Measurements from ENCODE around the gene KRT14.

Gene KRT14

GRCh38 chr17:41586863-41587495 is at the start of gene KRT14:
Gene KRT14 (minus strand): TSS chr17:41586895. CDS start chr17:41586834, 61 bp downstream.
- H3K27ac ChIP-seq (ENCODE audit: low read length) = no peak within 1 kb of the TSS

GRCh38 chr17:41635121-41636097 is 48.7 kb upstream of the KRT14 start:
- Histone ChIP-seq H3K9me2 (replicated peaks; ENCODE audit: insufficient read depth, low read length) (no peaks in the 10 kb centered on the region), H3K27ac (ENCODE audit: low read length) (no peak overlapping the region), H3K9me3 (replicated peaks; ENCODE audit: insufficient read depth, low read length) (no peaks in the 10 kb centered on the region), H4K20me1 (ENCODE audit: insufficient read depth, low read length) (no peaks in the 10 kb centered on the region), H3K79me2 (ENCODE audit: low read length) (no peaks in the 10 kb centered on the region), H3K4me2 (ENCODE audit: low read depth, low read length) (no peak overlapping the region), H3K4me3 (ENCODE audit: low read length) (no peak overlapping the region), H3K9ac (ENCODE audit: low read length) (no peak overlapping the region), H3F3A (ENCODE audit: insufficient read depth, low read length) (no peaks in the 10 kb centered on the region), H3K27me3 (replicated peaks; ENCODE audit: insufficient read depth, low read length) (peaks cover 12% of the 10 kb centered on the region), H3K4me1 (ENCODE audit: low read length) (no peaks in the 10 kb centered on the region), H3K36me3 (replicated peaks; ENCODE audit: insufficient read depth, low read length) (no peaks in the 10 kb centered on the region), H2AFZ (ENCODE audit: low read length) (no peak overlapping the region)
- DNase-seq = no peak
- TF ChIP-seq CTCF (IDR thresholded peaks at IDR 0.05; ENCODE audit: low read length) (no peak), EZH2 (optimal IDR thresholded peaks at IDR 0.05; ENCODE audit: low read depth, low read length) (no peak), EZH2phosphoT487 (IDR thresholded peaks at IDR 0.05; ENCODE audit: low read length) (no peak)

More at GRCh38 chr17:41586863-41587495, at the start of gene KRT14:
- Histone ChIP-seq H3K9me2 (replicated peaks; ENCODE audit: insufficient read depth, low read length) (no peaks in the 10 kb centered on the region), H3K27me3 (replicated peaks; ENCODE audit: insufficient read depth, low read length) (peaks cover 5% of the 10 kb centered on the region), H3K9ac (ENCODE audit: low read length) (no peak within 1 kb of the TSS), H3K4me2 (ENCODE audit: low read depth, low read length) (no peak within 1 kb of the TSS), H3K4me1 (ENCODE audit: low read length) (no peaks in the 10 kb centered on the region), H3K79me2 (ENCODE audit: low read length) (no peaks in the 10 kb centered on the region), H2AFZ (ENCODE audit: low read length) (no peak within 1 kb of the TSS), H3K9me3 (replicated peaks; ENCODE audit: insufficient read depth, low read length) (no peaks in the 10 kb centered on the region), H4K20me1 (ENCODE audit: insufficient read depth, low read length) (no peaks in the 10 kb centered on the region), H3F3A (ENCODE audit: insufficient read depth, low read length) (no peaks in the 10 kb centered on the region), H3K4me3 (ENCODE audit: low read length) (no peak within 1 kb of the TSS), H3K36me3 (replicated peaks; ENCODE audit: insufficient read depth, low read length) (no peaks in the 10 kb centered on the region)
- no peak for DNase-seq
- no peak for TF ChIP-seq EZH2phosphoT487 (IDR thresholded peaks at IDR 0.05; ENCODE audit: low read length)
- no peak for TF ChIP-seq EZH2 (optimal IDR thresholded peaks at IDR 0.05; ENCODE audit: low read depth, low read length)

GRCh38 chr17:41634639-41635038 is 47.9 kb upstream of the KRT14 start:
- H3K36me3 ChIP-seq (replicated peaks; ENCODE audit: insufficient read depth, low read length) = no peaks in the 10 kb centered on the region
- H3K79me2 ChIP-seq (ENCODE audit: low read length) = no peaks in the 10 kb centered on the region
- no peaks in the 10 kb centered on the region for H3F3A ChIP-seq (ENCODE audit: insufficient read depth, low read length)
- TF ChIP-seq EZH2 (optimal IDR thresholded peaks at IDR 0.05; ENCODE audit: low read depth, low read length) (no peak), EZH2phosphoT487 (IDR thresholded peaks at IDR 0.05; ENCODE audit: low read length) (no peak), CTCF (IDR thresholded peaks at IDR 0.05; ENCODE audit: low read length) (no peak)
- H3K4me2 ChIP-seq (ENCODE audit: low read depth, low read length) = no peak overlapping the region
- no peak overlapping the region for H3K9ac ChIP-seq (ENCODE audit: low read length)
- no peaks in the 10 kb centered on the region for H3K9me2 ChIP-seq (replicated peaks; ENCODE audit: insufficient read depth, low read length)
- H3K27ac ChIP-seq (ENCODE audit: low read length) = no peak overlapping the region
- no peaks in the 10 kb centered on the region for H3K4me1 ChIP-seq (ENCODE audit: low read length)
- H3K27me3 ChIP-seq (replicated peaks; ENCODE audit: insufficient read depth, low read length) = peaks cover 8% of the 10 kb centered on the region
- no peaks in the 10 kb centered on the region for H3K9me3 ChIP-seq (replicated peaks; ENCODE audit: insufficient read depth, low read length)
- no peak overlapping the region for H3K4me3 ChIP-seq (ENCODE audit: low read length)
- H2AFZ ChIP-seq (ENCODE audit: low read length) = no peak overlapping the region
- no peak for DNase-seq
- no peaks in the 10 kb centered on the region for H4K20me1 ChIP-seq (ENCODE audit: insufficient read depth, low read length)
